Testis (tissue), 3 donors: ENCODE results near the gene XRCC4. TPM values are rescaled to one million over a fixed set of nuclear protein-coding genes. Genes with fewer than 3 reads are reported as not detected.

Experiments used
- DNase-seq: peaks from one replicate; pipeline ENCODE4 v3.0.0-alpha.2; 2019
- H3K27ac ChIP-seq, 2 donors: fragments of 200-600 bp; sonication (generic); one replicate each; pipeline ENCODE4 v1.5.1; 2019
- H3K27me3 ChIP-seq: fragments of 200-600 bp; sonication (generic); one replicate; pipeline ENCODE4 v1.5.1; 2019
- H3K36me3 ChIP-seq: fragments of 200-600 bp; sonication (generic); one replicate; pipeline ENCODE4 v1.5.1; 2017; ENCODE audit warnings: low read depth; ENCODE audit errors: missing control alignments
- H3K4me1 ChIP-seq: fragments of 200-600 bp; sonication (generic); one replicate; pipeline ENCODE4 v1.5.1; 2019
- H3K4me3 ChIP-seq, 2 donors: fragments of 200-600 bp; sonication (generic); one replicate each; pipeline ENCODE4 v1.5.1; 2017 to 2019
- H3K9me3 ChIP-seq: fragments of 200-600 bp; sonication (generic); one replicate; pipeline ENCODE4 v1.5.1; 2017
- POLR2A ChIP-seq: fragments of 450-650 bp; IDR thresholded peaks from one replicate; pipeline ENCODE4 v1.6.1; 2017; ENCODE audit warnings: antibody characterized with exemption, mild to moderate bottlenecking, moderate library complexity
- WGBS, 2 donors: methylation state at CpG; one replicate each; pipeline ENCODE4 v1.1.5; 2018; 5-methylcytosine and 5-hydroxymethylcytosine counted together
- intact Hi-C: fragments of 100-400 bp; cut with DNase I; formaldehyde crosslinking; loops from one replicate; pipeline ENCODE4 v1.15.1; 2023; ENCODE audit warnings: low total_unique reads
- polyA plus RNA-seq: library from polyadenylated mRNA; stranded (reverse); fragments of 350-450 nt; fragmentation: Illumina TruSeq; extraction: RNeasy Lipid Tissue Mini Kit (QIAGEN cat#74804); gene quantifications from one replicate; pipeline ENCODE4 v1.2.3, GENCODE V29; 2014; ENCODE audit warnings: low read depth, low replicate concordance; ENCODE audit not compliant: insufficient read depth
- total RNA-seq, 2 donors: library from RNA; depleted of rRNA; stranded (reverse); fragments of >200 nt; gene quantifications; one replicate each; pipeline ENCODE4 v1.2.3, GENCODE V29; 2016
- TF ChIP-seq, protein P1 (sequence below), 3 experiments: fragments of 450-650 bp in 2 of 3; fragments of 200-600 bp in 1 of 3; sonication (generic) in 1 of 3; IDR thresholded peaks; one replicate each; pipeline ENCODE4 v1.5.1; 2016 to 2019; ENCODE audit warnings: antibody characterized with exemption in 3 of 3, mild to moderate bottlenecking in 2 of 3, moderate library complexity in 1 of 3

XRCC4 gene
- total and polyA plus RNA-seq, 3 donors from 2014 or later: 14.2 to 23.3 (median 17.1) TPM

DNA sequence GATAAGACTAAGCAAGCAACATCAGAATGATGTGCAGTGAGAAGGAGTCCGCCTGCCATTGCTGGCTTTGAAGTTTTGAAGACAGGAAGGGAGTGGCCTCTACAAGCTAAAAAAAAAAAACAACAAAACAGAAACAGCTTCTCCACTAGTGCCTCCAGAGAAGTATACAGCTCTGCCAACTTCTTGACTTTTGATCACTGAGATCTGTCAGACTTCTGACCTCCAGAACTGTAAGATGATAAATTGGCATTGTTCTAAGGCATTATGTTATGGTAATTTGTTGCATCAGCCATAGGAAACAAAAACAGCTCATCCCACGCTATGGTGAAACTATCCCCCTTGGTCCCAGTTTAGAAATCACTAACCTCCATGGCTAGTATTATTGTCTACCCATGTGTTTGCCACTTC is 263.2 kb downstream of the XRCC4 start:
- H3K9me3 ChIP-seq: no peaks in the 10 kb centered on the region
- no peaks in the 10 kb centered on the region for H3K27me3 ChIP-seq
- TF ChIP-seq, protein P1, sequence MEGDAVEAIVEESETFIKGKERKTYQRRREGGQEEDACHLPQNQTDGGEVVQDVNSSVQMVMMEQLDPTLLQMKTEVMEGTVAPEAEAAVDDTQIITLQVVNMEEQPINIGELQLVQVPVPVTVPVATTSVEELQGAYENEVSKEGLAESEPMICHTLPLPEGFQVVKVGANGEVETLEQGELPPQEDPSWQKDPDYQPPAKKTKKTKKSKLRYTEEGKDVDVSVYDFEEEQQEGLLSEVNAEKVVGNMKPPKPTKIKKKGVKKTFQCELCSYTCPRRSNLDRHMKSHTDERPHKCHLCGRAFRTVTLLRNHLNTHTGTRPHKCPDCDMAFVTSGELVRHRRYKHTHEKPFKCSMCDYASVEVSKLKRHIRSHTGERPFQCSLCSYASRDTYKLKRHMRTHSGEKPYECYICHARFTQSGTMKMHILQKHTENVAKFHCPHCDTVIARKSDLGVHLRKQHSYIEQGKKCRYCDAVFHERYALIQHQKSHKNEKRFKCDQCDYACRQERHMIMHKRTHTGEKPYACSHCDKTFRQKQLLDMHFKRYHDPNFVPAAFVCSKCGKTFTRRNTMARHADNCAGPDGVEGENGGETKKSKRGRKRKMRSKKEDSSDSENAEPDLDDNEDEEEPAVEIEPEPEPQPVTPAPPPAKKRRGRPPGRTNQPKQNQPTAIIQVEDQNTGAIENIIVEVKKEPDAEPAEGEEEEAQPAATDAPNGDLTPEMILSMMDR (IDR thresholded peaks at IDR 0.05): no peak
- no peak for TF ChIP-seq POLR2A
- no peak for DNase-seq
- no peaks in the 10 kb centered on the region for H3K36me3 ChIP-seq
- WGBS, 2 donors: 90% methylated on average over 2 of the region's 2 CpGs
- H3K27ac ChIP-seq: no peak overlapping the region
- intact Hi-C loops: no loop called here
- H3K4me3 ChIP-seq: no peak overlapping the region
- H3K4me1 ChIP-seq: peaks cover 6% of the 10 kb centered on the region

DNA sequence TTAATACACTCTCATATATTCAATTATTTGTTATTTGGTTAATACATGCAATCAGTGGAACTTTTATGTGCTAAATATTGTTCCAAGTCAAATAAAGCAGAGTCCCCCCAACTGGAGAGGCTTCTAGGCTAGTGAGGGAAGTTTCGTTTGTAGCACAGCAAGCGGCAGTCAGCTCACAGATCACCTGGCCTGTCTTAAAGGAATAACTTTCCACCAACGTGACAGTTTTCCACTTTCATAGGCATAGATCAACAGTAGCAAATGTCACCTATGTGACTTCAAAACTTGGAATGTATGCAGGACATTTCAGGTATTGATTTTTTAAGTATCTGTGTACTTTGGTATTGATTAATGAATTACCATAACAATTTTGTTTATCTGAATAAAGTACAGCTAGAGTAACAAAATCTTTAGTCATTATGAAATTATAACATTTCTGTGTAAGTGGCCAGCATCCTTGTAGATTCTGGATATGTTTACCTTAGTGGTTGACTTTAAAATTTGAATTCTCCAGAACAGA is 264.5 kb downstream of the XRCC4 start:
- no peak for DNase-seq

DNA sequence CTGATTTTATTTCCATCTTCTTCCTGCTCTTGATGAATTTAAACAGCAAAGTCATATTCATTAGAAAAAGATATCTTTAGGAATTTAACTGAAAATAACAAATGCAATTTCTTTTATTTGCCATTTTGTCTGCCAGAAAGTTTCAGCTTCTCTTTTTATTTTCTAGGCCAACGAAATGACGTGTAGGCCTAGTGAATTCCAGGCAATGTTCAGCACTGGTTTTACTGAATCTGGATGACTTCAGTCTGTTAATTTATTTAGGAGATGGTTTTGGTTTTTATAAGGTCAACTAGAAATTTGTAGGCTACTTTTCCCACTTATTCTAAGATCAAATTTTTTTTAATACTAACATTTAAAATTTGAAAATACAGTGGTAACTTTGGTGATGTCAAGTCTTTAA is 265.1 kb downstream of the XRCC4 start:
- Histone ChIP-seq H3K36me3 (no peaks in the 10 kb centered on the region), H3K27me3 (no peaks in the 10 kb centered on the region), H3K27ac (no peak overlapping the region), H3K4me3 (no peak overlapping the region), H3K4me1 (peaks cover 6% of the 10 kb centered on the region), H3K9me3 (no peaks in the 10 kb centered on the region)
- intact Hi-C loops: no loop called here
- TF ChIP-seq POLR2A: no peak
- TF ChIP-seq, protein P1 (IDR thresholded peaks at IDR 0.05): no peak
- WGBS, 2 donors: 68 to 74% methylated on average over 2 of the region's 2 CpGs
- DNase-seq: no peak

More for the DNA sequence above, 264.5 kb downstream of the XRCC4 start:
- Histone ChIP-seq H3K27me3 (no peaks in the 10 kb centered on the region), H3K4me3 (no peak overlapping the region), H3K4me1 (peaks cover 6% of the 10 kb centered on the region), H3K9me3 (no peaks in the 10 kb centered on the region), H3K36me3 (no peaks in the 10 kb centered on the region), H3K27ac (no peak overlapping the region)
- 78 to 87% methylated on average over 3 of the region's 3 CpGs for WGBS, 2 donors
- TF ChIP-seq, protein P1 (IDR thresholded peaks at IDR 0.05): no peak
- no peak for TF ChIP-seq POLR2A
- intact Hi-C loops: no loop called here

DNA sequence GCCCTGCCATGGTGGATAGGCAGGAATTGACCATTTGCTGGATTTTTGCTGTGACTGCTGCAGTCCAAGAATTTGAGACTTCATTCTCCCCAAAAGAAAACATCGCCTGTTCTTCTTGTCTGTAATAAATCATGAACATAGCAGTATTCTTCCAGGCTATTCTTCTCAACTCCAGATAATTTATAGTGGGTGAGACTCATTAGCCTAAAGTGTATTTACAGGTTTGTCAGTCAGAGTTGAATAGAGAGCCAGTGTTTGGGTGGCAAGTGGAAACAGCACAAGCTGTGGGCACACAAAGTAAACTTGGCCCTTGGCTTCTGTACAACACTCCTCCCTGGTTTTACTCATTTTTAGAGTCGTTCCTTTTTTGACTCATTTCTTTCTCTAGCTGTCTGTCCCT is 266.0 kb downstream of the XRCC4 start:
- 56 to 58% methylated on average over 2 of the region's 2 CpGs for WGBS, 2 donors
- no peak for TF ChIP-seq POLR2A
- TF ChIP-seq, protein P1 (IDR thresholded peaks at IDR 0.05): no peak
- H3K27me3 ChIP-seq: no peaks in the 10 kb centered on the region
- H3K9me3 ChIP-seq: no peaks in the 10 kb centered on the region
- intact Hi-C loops: no loop called here
- no peak overlapping the region for H3K27ac ChIP-seq
- H3K4me3 ChIP-seq: no peak overlapping the region
- no peaks in the 10 kb centered on the region for H3K4me1 ChIP-seq
- DNase-seq: no peak
- H3K36me3 ChIP-seq: no peaks in the 10 kb centered on the region

DNA sequence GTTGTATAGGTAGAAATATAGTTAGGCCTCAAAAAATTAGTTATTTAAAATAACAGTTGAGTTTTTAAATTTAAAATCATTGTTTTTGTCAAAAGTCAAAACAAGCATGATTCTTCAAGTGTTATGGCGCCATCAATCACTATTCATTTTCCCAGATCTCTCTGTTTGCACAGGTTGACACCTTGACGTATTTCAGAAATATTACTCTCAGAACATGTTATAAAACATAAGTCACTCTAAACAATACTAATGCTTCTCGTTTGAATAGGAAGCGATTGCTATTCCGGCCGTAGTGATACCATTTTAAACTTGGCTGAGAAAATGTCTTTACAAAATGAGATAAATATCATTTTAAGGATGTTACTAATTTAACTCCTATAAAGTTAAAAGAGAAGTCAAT is 268.1 kb downstream of the XRCC4 start:
- Histone ChIP-seq H3K4me3 (no peak overlapping the region), H3K27me3 (no peaks in the 10 kb centered on the region), H3K27ac (no peak overlapping the region), H3K36me3 (no peaks in the 10 kb centered on the region), H3K4me1 (no peaks in the 10 kb centered on the region), H3K9me3 (no peaks in the 10 kb centered on the region)
- TF ChIP-seq, protein P1 (IDR thresholded peaks at IDR 0.05): no peak
- TF ChIP-seq POLR2A: no peak
- 85 to 97% methylated on average over 6 of the region's 6 CpGs for WGBS, 2 donors
- intact Hi-C loops: no loop called here
- DNase-seq: no peak
